ENCODE results near the gene ERCC4.

DNA sequence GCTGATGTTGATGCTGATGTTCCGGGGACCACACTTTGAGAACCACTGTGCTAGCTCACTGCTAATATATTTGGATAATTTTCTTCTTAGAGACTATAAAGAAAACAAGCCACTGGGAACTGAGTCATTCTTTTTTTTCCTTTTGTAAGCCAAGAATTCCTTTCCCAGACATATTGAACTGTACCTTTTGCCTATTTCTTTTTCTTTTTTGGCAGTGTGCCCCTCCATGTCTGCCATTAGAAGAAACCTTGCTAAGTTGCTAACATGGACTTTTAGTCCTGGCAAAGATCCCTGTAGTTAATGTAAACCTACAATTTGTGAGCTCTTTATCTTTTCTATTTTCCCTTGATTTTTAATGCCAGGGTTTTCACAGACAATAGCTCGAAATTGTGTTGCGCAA is 17.3 kb upstream of the ERCC4 start:
- TF ChIP-seq, protein P1, sequence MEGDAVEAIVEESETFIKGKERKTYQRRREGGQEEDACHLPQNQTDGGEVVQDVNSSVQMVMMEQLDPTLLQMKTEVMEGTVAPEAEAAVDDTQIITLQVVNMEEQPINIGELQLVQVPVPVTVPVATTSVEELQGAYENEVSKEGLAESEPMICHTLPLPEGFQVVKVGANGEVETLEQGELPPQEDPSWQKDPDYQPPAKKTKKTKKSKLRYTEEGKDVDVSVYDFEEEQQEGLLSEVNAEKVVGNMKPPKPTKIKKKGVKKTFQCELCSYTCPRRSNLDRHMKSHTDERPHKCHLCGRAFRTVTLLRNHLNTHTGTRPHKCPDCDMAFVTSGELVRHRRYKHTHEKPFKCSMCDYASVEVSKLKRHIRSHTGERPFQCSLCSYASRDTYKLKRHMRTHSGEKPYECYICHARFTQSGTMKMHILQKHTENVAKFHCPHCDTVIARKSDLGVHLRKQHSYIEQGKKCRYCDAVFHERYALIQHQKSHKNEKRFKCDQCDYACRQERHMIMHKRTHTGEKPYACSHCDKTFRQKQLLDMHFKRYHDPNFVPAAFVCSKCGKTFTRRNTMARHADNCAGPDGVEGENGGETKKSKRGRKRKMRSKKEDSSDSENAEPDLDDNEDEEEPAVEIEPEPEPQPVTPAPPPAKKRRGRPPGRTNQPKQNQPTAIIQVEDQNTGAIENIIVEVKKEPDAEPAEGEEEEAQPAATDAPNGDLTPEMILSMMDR (IDR thresholded peaks at IDR 0.05) = no peak
- no peak for TF ChIP-seq ZFX (IDR thresholded peaks at IDR 0.05; ENCODE audit: borderline replicate concordance)

Measured in 22Rv1 (cell line).